Panc1 (cell line): Measurements from ENCODE around the gene YOD1. TPM values are rescaled to one million over a fixed set of nuclear protein-coding genes. Genes with fewer than 3 reads are reported as not detected.

Experiments used
- ATAC-seq: fragments of 200-7000 bp; cut with Tn5 transposase; 2 replicates; pipeline ENCODE4 v1.9.1; 2020; ENCODE audit warnings: mild to moderate bottlenecking, moderate library complexity
- BruUV-seq: library from RNA; stranded (reverse); fragments of 400-500 nt; replicated peaks from 2 replicates; lab custom pipeline; 2021; lab: Mats Ljungman, UMichigan
- CTCF ChIA-PET: fragments of 300-600 bp; sonication (Branson Sonifier 250); formaldehyde crosslinking; loops from one replicate; lab custom pipeline; 2022; ENCODE audit warnings: antibody characterized with exemption; lab: Charles Lee
- POLR2A ChIA-PET: fragments of 300-600 bp; sonication (Branson Sonifier 250); formaldehyde crosslinking; loops from one replicate; lab custom pipeline; 2022; ENCODE audit warnings: antibody characterized with exemption; lab: Charles Lee
- DNase-seq: peaks from one replicate; pipeline ENCODE4 v3.0.0-alpha.2; 2010; ENCODE audit warnings: low read depth, low spot score
- H3K27ac ChIP-seq: 2 replicates; pipeline ENCODE4 v1.5.1; 2011; ENCODE audit warnings: mild to moderate bottlenecking, low read length, inconsistent platforms
- H3K27me3 ChIP-seq: fragments of 200-500 bp; sonication (Bioruptor generic); 2 replicates; pipeline ENCODE4 v1.6.0; 2014; ENCODE audit warnings: low read length, inconsistent platforms; ENCODE audit not compliant: control insufficient read depth, insufficient read depth
- H3K36me3 ChIP-seq: fragments of 200-500 bp; sonication (Bioruptor generic); 2 replicates; pipeline ENCODE4 v1.5.1; 2014; ENCODE audit warnings: inconsistent platforms, mild to moderate bottlenecking, low read length, moderate library complexity; ENCODE audit not compliant: control insufficient read depth, insufficient read depth
- H3K4me1 ChIP-seq: 2 replicates; pipeline ENCODE4 v1.5.1; 2011; ENCODE audit warnings: inconsistent platforms, mild to moderate bottlenecking, low read length, moderate library complexity; ENCODE audit not compliant: control insufficient read depth, insufficient read depth
- H3K4me3 ChIP-seq, 2 experiments: 2 replicates each; pipeline ENCODE4 v1.5.1; 2011 to 2012; ENCODE audit warnings: low read depth in 2 of 2, low read length in 2 of 2, mild to moderate bottlenecking in 2 of 2, inconsistent platforms in 1 of 2, moderate library complexity in 1 of 2
- H3K9me3 ChIP-seq: fragments of 200-500 bp; sonication (Bioruptor generic); 2 replicates; pipeline ENCODE4 v1.5.1; 2014; ENCODE audit warnings: low read depth, mild to moderate bottlenecking, inconsistent platforms, low read length, moderate library complexity; ENCODE audit not compliant: control insufficient read depth, insufficient read depth
- POLR2AphosphoS5 ChIP-seq: IDR thresholded peaks from 2 replicates; pipeline ENCODE4 v1.6.1; 2012; ENCODE audit warnings: mild to moderate bottlenecking, low read depth, low read length, moderate library complexity
- SIN3A ChIP-seq: IDR thresholded peaks from 2 replicates; pipeline ENCODE4 v1.6.1; 2012; ENCODE audit warnings: low read depth, mild to moderate bottlenecking, low read length, moderate library complexity, borderline replicate concordance; ENCODE audit not compliant: insufficient read depth
- TCF7L2 ChIP-seq: IDR thresholded peaks from 2 replicates; pipeline ENCODE4 v1.6.1; 2011; ENCODE audit warnings: mild to moderate bottlenecking, low read depth, low read length, inconsistent platforms
- in situ Hi-C: cut with HindIII; loops from 2 replicates; pipeline ENCODE4 v1.10.0; 2016; ENCODE audit warnings: low sequenced_read_pairs, low pct_unique_long_range_greater_than_20kb
- intact Hi-C: fragments of 100-400 bp; cut with micrococcal nuclease; formaldehyde crosslinking; loops from one replicate; pipeline ENCODE4 v1.10.0; 2022; ENCODE audit not compliant: unreplicated experiment
- total RNA-seq: library from RNA; stranded (reverse); gene quantifications from one replicate; pipeline ENCODE4 v1.2.1, GENCODE V29; 2021; ENCODE audit not compliant: unreplicated experiment
- TF ChIP-seq, protein P1 (sequence below): fragments of 450-650 bp; IDR thresholded peaks from 2 replicates; pipeline ENCODE4 v1.5.1; 2017; ENCODE audit warnings: mild to moderate bottlenecking
- TF ChIP-seq, protein P2 (sequence below), 2 experiments: IDR thresholded peaks; 2 replicates each; pipeline ENCODE4 v1.6.1; 2011 to 2012; ENCODE audit warnings: low read depth in 2 of 2, control low read depth in 1 of 2, low read length in 1 of 2, mild to moderate bottlenecking in 1 of 2, moderate library complexity in 1 of 2; ENCODE audit not compliant: insufficient read depth in 1 of 2

Gene YOD1
- total RNA-seq, 1 experiment from 2014 or later = 7.1 TPM

GRCh38 chr1:207081806-207082205, 30.8 kb upstream of the YOD1 start:
- BruUV-seq = no TSS peak
- Histone ChIP-seq H3K27me3 (no peaks in the 10 kb centered on the region), H3K9me3 (no peaks in the 10 kb centered on the region), H3K4me1 (0 out of 2 replicates have a peak, but pooled peaks cover 2% of the 10 kb centered on the region), H3K36me3 (peaks cover 2% of the 10 kb centered on the region; the same call in 1 of the 2 replicates), H3K4me3 (no peak overlapping the region), H3K27ac (no peak overlapping the region)
- TF ChIP-seq, protein P1, sequence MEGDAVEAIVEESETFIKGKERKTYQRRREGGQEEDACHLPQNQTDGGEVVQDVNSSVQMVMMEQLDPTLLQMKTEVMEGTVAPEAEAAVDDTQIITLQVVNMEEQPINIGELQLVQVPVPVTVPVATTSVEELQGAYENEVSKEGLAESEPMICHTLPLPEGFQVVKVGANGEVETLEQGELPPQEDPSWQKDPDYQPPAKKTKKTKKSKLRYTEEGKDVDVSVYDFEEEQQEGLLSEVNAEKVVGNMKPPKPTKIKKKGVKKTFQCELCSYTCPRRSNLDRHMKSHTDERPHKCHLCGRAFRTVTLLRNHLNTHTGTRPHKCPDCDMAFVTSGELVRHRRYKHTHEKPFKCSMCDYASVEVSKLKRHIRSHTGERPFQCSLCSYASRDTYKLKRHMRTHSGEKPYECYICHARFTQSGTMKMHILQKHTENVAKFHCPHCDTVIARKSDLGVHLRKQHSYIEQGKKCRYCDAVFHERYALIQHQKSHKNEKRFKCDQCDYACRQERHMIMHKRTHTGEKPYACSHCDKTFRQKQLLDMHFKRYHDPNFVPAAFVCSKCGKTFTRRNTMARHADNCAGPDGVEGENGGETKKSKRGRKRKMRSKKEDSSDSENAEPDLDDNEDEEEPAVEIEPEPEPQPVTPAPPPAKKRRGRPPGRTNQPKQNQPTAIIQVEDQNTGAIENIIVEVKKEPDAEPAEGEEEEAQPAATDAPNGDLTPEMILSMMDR = no peak
- TF ChIP-seq TCF7L2 = no peak
- TF ChIP-seq, protein P2, sequence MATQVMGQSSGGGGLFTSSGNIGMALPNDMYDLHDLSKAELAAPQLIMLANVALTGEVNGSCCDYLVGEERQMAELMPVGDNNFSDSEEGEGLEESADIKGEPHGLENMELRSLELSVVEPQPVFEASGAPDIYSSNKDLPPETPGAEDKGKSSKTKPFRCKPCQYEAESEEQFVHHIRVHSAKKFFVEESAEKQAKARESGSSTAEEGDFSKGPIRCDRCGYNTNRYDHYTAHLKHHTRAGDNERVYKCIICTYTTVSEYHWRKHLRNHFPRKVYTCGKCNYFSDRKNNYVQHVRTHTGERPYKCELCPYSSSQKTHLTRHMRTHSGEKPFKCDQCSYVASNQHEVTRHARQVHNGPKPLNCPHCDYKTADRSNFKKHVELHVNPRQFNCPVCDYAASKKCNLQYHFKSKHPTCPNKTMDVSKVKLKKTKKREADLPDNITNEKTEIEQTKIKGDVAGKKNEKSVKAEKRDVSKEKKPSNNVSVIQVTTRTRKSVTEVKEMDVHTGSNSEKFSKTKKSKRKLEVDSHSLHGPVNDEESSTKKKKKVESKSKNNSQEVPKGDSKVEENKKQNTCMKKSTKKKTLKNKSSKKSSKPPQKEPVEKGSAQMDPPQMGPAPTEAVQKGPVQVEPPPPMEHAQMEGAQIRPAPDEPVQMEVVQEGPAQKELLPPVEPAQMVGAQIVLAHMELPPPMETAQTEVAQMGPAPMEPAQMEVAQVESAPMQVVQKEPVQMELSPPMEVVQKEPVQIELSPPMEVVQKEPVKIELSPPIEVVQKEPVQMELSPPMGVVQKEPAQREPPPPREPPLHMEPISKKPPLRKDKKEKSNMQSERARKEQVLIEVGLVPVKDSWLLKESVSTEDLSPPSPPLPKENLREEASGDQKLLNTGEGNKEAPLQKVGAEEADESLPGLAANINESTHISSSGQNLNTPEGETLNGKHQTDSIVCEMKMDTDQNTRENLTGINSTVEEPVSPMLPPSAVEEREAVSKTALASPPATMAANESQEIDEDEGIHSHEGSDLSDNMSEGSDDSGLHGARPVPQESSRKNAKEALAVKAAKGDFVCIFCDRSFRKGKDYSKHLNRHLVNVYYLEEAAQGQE (IDR thresholded peaks at IDR 0.05; ENCODE audit: insufficient read depth in 1 of 2, low read depth in 2 of 2, low read length in 1 of 2) = no peak
- TF ChIP-seq POLR2AphosphoS5 = no peak
- TF ChIP-seq SIN3A = no peak
- ATAC-seq (no peak), DNase-seq (no peak)
- in situ Hi-C loops = no loop called here
- ChIA-PET CTCF (no interaction called here), POLR2A (no interaction called here)
- intact Hi-C loops = no loop called here

GRCh38 chr1:207081088-207081487, 30.1 kb upstream of the YOD1 start:
- POLR2A ChIA-PET = no interaction called here
- CTCF ChIA-PET = no interaction called here
- DNase-seq = no peak

More at GRCh38 chr1:207081088-207081487, 30.1 kb upstream of the YOD1 start:
- H3K4me3 ChIP-seq = no peak overlapping the region
- peaks cover 2% of the 10 kb centered on the region; the same call in 1 of the 2 replicates for H3K36me3 ChIP-seq
- no peaks in the 10 kb centered on the region for H3K27me3 ChIP-seq
- no peak for ATAC-seq
- no TSS peak for BruUV-seq
- TF ChIP-seq, protein P1 = no peak
- TF ChIP-seq TCF7L2 (no peak), POLR2AphosphoS5 (no peak), SIN3A (no peak)
- TF ChIP-seq, protein P2 (IDR thresholded peaks at IDR 0.05; ENCODE audit: insufficient read depth in 1 of 2, low read depth in 2 of 2, low read length in 1 of 2) = no peak
- intact Hi-C loops (no loop called here), in situ Hi-C loops (no loop called here)
- H3K4me1 ChIP-seq = 0 out of 2 replicates have a peak, but pooled peaks cover 2% of the 10 kb centered on the region
- H3K27ac ChIP-seq = no peak overlapping the region
- H3K9me3 ChIP-seq = no peaks in the 10 kb centered on the region
